ENCODE results near the gene PTPRF. TPM values are rescaled to one million over a fixed set of nuclear protein-coding genes. Genes with fewer than 3 reads are reported as not detected.

Gene PTPRF
- polyA plus RNA-seq, 3 donors, result not detected

DNA sequence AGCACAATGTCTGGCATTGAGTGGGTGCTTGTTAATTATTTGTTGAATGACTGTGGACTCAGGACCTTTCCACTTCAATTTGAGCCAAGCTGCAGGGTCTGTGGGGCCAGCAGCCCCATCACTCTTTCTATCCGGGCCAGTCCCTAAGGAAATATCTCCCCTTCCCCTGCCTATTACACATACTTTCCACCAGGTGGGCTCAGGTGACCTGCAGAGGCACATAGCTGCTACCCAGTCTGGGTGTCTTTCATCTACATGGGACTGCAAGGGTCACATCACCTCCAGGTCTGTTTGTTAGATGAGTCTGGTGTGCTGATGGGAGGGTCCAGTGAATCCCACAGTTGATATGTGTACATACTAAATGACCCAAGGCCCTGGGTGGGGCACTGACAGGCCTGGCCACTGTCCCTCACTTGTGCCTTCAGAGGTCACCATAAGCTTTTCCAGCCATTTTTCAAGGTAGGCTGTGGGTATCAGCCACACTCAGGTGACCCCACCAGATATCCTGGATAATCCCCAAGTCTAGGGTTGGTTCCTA lies 59.8 kb downstream of the PTPRF start:
- H2AFZ ChIP-seq (ENCODE audit: insufficient read depth, low read depth, low read length, poor library complexity, severe bottlenecking), result no peak overlapping the region
- no peak overlapping the region for H3K4me2 ChIP-seq (replicated peaks; ENCODE audit: extremely low read depth, low read length, poor library complexity, severe bottlenecking)
- no peaks in the 10 kb centered on the region for H3K36me3 Mint-ChIP-seq
- peaks cover 0 to 3% (median 0%) of the 10 kb centered on the region in 3 donors for H3K27me3 Mint-ChIP-seq (ENCODE audit: low read depth in 3 of 3)
- H3K4me3 ChIP-seq (replicated peaks in 1 of 3; ENCODE audit: low read depth in 2 of 3, low read length in 3 of 3), result no peak overlapping the region
- TF ChIP-seq, protein P1, sequence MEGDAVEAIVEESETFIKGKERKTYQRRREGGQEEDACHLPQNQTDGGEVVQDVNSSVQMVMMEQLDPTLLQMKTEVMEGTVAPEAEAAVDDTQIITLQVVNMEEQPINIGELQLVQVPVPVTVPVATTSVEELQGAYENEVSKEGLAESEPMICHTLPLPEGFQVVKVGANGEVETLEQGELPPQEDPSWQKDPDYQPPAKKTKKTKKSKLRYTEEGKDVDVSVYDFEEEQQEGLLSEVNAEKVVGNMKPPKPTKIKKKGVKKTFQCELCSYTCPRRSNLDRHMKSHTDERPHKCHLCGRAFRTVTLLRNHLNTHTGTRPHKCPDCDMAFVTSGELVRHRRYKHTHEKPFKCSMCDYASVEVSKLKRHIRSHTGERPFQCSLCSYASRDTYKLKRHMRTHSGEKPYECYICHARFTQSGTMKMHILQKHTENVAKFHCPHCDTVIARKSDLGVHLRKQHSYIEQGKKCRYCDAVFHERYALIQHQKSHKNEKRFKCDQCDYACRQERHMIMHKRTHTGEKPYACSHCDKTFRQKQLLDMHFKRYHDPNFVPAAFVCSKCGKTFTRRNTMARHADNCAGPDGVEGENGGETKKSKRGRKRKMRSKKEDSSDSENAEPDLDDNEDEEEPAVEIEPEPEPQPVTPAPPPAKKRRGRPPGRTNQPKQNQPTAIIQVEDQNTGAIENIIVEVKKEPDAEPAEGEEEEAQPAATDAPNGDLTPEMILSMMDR (IDR thresholded peaks at IDR 0.05), result no peak
- no peak overlapping the region for H3K27ac ChIP-seq (ENCODE audit: low read depth in 1 of 2, low read length in 2 of 2)
- H3K4me3 Mint-ChIP-seq, result no peak overlapping the region
- no peaks in the 10 kb centered on the region for H3K79me2 ChIP-seq (ENCODE audit: insufficient read depth, low read length)
- H3K4me1 ChIP-seq (ENCODE audit: control insufficient read depth in 1 of 2, insufficient read depth in 2 of 2, low read length in 2 of 2), result no peaks in the 10 kb centered on the region
- no peak for DNase-seq
- H3K27me3 ChIP-seq (ENCODE audit: control insufficient read depth in 2 of 2, insufficient read depth in 2 of 2, low read length in 2 of 2), result no peaks in the 10 kb centered on the region
- intact Hi-C loops (cut with micrococcal nuclease), result no loop called here
- WGBS (ENCODE audit: insufficient coverage), result 100% methylated on average over 1 of the region's 1 CpG
- H3K4me1 Mint-ChIP-seq, result no peaks in the 10 kb centered on the region
- no peak overlapping the region for H3K27ac Mint-ChIP-seq
- no peaks in the 10 kb centered on the region for H4K20me1 ChIP-seq (ENCODE audit: insufficient read depth, low read length)
- H3K9me3 Mint-ChIP-seq, result no peaks in the 10 kb centered on the region
- no peaks in the 10 kb centered on the region for H3K36me3 ChIP-seq (replicated peaks in 1 of 2; ENCODE audit: control insufficient read depth in 1 of 2, insufficient read depth in 2 of 2, low read length in 2 of 2)
- no peak overlapping the region for H3K9ac ChIP-seq (ENCODE audit: insufficient read depth, low read length, poor library complexity, severe bottlenecking)
- no peaks in the 10 kb centered on the region for H3K9me3 ChIP-seq (replicated peaks in 1 of 2; ENCODE audit: control insufficient read depth in 1 of 2, insufficient read depth in 1 of 2, low read length in 2 of 2)

DNA sequence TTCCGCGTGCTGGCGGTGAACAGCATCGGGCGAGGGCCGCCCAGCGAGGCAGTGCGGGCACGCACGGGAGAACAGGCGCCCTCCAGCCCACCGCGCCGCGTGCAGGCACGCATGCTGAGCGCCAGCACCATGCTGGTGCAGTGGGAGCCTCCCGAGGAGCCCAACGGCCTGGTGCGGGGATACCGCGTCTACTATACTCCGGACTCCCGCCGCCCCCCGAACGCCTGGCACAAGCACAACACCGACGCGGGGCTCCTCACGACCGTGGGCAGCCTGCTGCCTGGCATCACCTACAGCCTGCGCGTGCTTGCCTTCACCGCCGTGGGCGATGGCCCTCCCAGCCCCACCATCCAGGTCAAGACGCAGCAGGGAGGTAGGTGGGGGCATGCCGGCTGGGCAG lies 60.5 kb downstream of the PTPRF start:
- Mint-ChIP-seq H3K27ac (no peak overlapping the region), H3K4me1 (no peaks in the 10 kb centered on the region), H3K36me3 (no peaks in the 10 kb centered on the region), H3K9me3 (no peaks in the 10 kb centered on the region), H3K27me3 (ENCODE audit: low read depth in 3 of 3) (peaks cover 0 to 3% (median 0%) of the 10 kb centered on the region in 3 donors), H3K4me3 (no peak overlapping the region)
- H3K27ac ChIP-seq (ENCODE audit: low read depth in 1 of 2, low read length in 2 of 2), result no peak overlapping the region
- H3K79me2 ChIP-seq (ENCODE audit: insufficient read depth, low read length), result no peaks in the 10 kb centered on the region
- no peaks in the 10 kb centered on the region for H3K9me3 ChIP-seq (replicated peaks in 1 of 2; ENCODE audit: control insufficient read depth in 1 of 2, insufficient read depth in 1 of 2, low read length in 2 of 2)
- H3K27me3 ChIP-seq (ENCODE audit: control insufficient read depth in 2 of 2, insufficient read depth in 2 of 2, low read length in 2 of 2), result no peaks in the 10 kb centered on the region
- H4K20me1 ChIP-seq (ENCODE audit: insufficient read depth, low read length), result no peaks in the 10 kb centered on the region
- WGBS (ENCODE audit: insufficient coverage), result 97% methylated on average over 36 of the region's 39 CpGs
- no peaks in the 10 kb centered on the region for H3K36me3 ChIP-seq (replicated peaks in 1 of 2; ENCODE audit: control insufficient read depth in 1 of 2, insufficient read depth in 2 of 2, low read length in 2 of 2)
- no peaks in the 10 kb centered on the region for H3K4me1 ChIP-seq (ENCODE audit: control insufficient read depth in 1 of 2, insufficient read depth in 2 of 2, low read length in 2 of 2)
- TF ChIP-seq, protein P1 (IDR thresholded peaks at IDR 0.05), result no peak
- no peak overlapping the region for H3K9ac ChIP-seq (ENCODE audit: insufficient read depth, low read length, poor library complexity, severe bottlenecking)
- H2AFZ ChIP-seq (ENCODE audit: insufficient read depth, low read depth, low read length, poor library complexity, severe bottlenecking), result no peak overlapping the region
- DNase-seq, result no peak
- H3K4me3 ChIP-seq (replicated peaks in 1 of 3; ENCODE audit: low read depth in 2 of 3, low read length in 3 of 3), result no peak overlapping the region
- H3K4me2 ChIP-seq (replicated peaks; ENCODE audit: extremely low read depth, low read length, poor library complexity, severe bottlenecking), result no peak overlapping the region
- intact Hi-C loops (cut with micrococcal nuclease), result no loop called here
